SK-N-SH treated with all-trans-retinoic acid at 6 μM for 48 hours (cell line): ENCODE measurements around the gene ZFP90.

Experiments
- ATAC-seq: fragments of 200-7000 bp; cut with Tn5 transposase; 3 replicates; pipeline ENCODE4 v1.9.1; 2020; ENCODE audit warnings: mild to moderate bottlenecking, moderate library complexity
- ARNTL ChIP-seq: fragments of 450-650 bp; formaldehyde crosslinking; IDR thresholded peaks from 2 replicates; pipeline ENCODE4 v1.5.0; 2020; ENCODE audit warnings: low read depth, mild to moderate bottlenecking, moderate library complexity, borderline replicate concordance
- CSDC2 ChIP-seq: fragments of 250-450 bp; sonication (Bioruptor Pico); IDR thresholded peaks from 2 replicates; pipeline ENCODE4 v1.5.0; 2020; ENCODE audit warnings: mild to moderate bottlenecking, moderate library complexity
- ESRRG ChIP-seq: fragments of 250-450 bp; sonication (Bioruptor Pico); IDR thresholded peaks from 2 replicates; pipeline ENCODE4 v1.6.1; 2021; ENCODE audit warnings: mild to moderate bottlenecking
- GLIS3 ChIP-seq: fragments of 250-450 bp; sonication (Bioruptor Pico); IDR thresholded peaks from 2 replicates; pipeline ENCODE4 v1.5.0; 2020; ENCODE audit warnings: mild to moderate bottlenecking, moderate library complexity
- ISL1 ChIP-seq: fragments of 250-450 bp; sonication (Bioruptor Pico); IDR thresholded peaks from 2 replicates; pipeline ENCODE4 v2.1.2; 2022; ENCODE audit warnings: mild to moderate bottlenecking, moderate library complexity
- RARB ChIP-seq: fragments of 250-450 bp; sonication (Bioruptor Pico); IDR thresholded peaks from 2 replicates; pipeline ENCODE4 v1.8.0; 2021; ENCODE audit warnings: mild to moderate bottlenecking, moderate library complexity
- SNAI2 ChIP-seq: fragments of 250-450 bp; sonication (Bioruptor Pico); IDR thresholded peaks from 2 replicates; pipeline ENCODE4 v1.5.0; 2020; ENCODE audit warnings: mild to moderate bottlenecking, moderate library complexity
- TCF4 ChIP-seq: fragments of 250-450 bp; sonication (Bioruptor Pico); IDR thresholded peaks from 2 replicates; pipeline ENCODE4 v1.8.0; 2021; ENCODE audit warnings: mild to moderate bottlenecking, moderate library complexity, borderline replicate concordance
- TOX ChIP-seq: fragments of 250-450 bp; sonication (Bioruptor Pico); IDR thresholded peaks from 2 replicates; pipeline ENCODE4 v1.8.0; 2021; ENCODE audit warnings: mild to moderate bottlenecking, moderate library complexity, borderline replicate concordance
- ZC3H10 ChIP-seq: fragments of 250-450 bp; sonication (Bioruptor Pico); IDR thresholded peaks from 2 replicates; pipeline ENCODE4 v1.5.1; 2021; ENCODE audit warnings: mild to moderate bottlenecking, moderate library complexity
- ZFP3 ChIP-seq: fragments of 250-450 bp; sonication (Bioruptor Pico); IDR thresholded peaks from 2 replicates; pipeline ENCODE4 v1.5.0; 2020; ENCODE audit warnings: mild to moderate bottlenecking, moderate library complexity
- ZFP30 ChIP-seq: fragments of 450-650 bp; formaldehyde crosslinking; IDR thresholded peaks from 2 replicates; pipeline ENCODE4 v1.5.0; 2022; ENCODE audit warnings: mild to moderate bottlenecking, moderate library complexity
- ZNF565 ChIP-seq: fragments of 450-650 bp; formaldehyde crosslinking; conservative IDR thresholded peaks from 2 replicates; pipeline ENCODE4 v1.5.0; 2020; ENCODE audit warnings: low read depth, mild to moderate bottlenecking, moderate library complexity
- TF ChIP-seq, protein P1 (sequence below): fragments of 250-450 bp; sonication (Bioruptor Pico); IDR thresholded peaks from 2 replicates; pipeline ENCODE4 v1.8.0; 2021; ENCODE audit warnings: low read depth, mild to moderate bottlenecking, moderate library complexity, borderline replicate concordance
- TF ChIP-seq, protein P2 (sequence below): fragments of 250-450 bp; sonication (Bioruptor Pico); IDR thresholded peaks from 2 replicates; pipeline ENCODE4 v1.5.0; 2020; ENCODE audit warnings: mild to moderate bottlenecking, moderate library complexity
- TF ChIP-seq, protein P3 (sequence below): fragments of 250-450 bp; sonication (Bioruptor Pico); IDR thresholded peaks from 2 replicates; pipeline ENCODE4 v1.8.0; 2020; ENCODE audit warnings: mild to moderate bottlenecking, moderate library complexity, borderline replicate concordance
- TF ChIP-seq, protein P4 (sequence below): fragments of 250-450 bp; sonication (Bioruptor Pico); IDR thresholded peaks from 2 replicates; pipeline ENCODE4 v1.5.1; 2021; ENCODE audit warnings: mild to moderate bottlenecking, moderate library complexity

The ZFP90 gene

DNA sequence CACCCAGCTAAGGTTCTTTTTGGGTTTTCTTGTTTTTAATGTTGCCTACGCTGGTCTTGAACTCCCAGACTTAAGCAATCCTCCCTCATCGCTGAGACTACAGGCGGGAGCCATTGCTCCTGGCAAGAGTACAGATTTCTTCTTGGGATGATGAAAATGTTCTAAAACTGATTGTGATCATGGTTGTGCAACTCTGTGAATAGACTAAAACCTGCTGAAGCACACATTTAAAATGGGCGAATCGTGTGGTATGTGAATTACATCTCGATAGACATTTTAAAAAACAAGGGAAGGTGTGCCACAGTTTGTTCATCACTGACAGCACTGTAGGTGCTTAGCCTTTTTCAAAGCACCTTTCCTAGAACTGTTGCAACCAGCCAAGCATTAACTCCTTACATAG is 57.2 kb downstream of the ZFP90 start:
- no peak for ATAC-seq
- TF ChIP-seq, protein P1, sequence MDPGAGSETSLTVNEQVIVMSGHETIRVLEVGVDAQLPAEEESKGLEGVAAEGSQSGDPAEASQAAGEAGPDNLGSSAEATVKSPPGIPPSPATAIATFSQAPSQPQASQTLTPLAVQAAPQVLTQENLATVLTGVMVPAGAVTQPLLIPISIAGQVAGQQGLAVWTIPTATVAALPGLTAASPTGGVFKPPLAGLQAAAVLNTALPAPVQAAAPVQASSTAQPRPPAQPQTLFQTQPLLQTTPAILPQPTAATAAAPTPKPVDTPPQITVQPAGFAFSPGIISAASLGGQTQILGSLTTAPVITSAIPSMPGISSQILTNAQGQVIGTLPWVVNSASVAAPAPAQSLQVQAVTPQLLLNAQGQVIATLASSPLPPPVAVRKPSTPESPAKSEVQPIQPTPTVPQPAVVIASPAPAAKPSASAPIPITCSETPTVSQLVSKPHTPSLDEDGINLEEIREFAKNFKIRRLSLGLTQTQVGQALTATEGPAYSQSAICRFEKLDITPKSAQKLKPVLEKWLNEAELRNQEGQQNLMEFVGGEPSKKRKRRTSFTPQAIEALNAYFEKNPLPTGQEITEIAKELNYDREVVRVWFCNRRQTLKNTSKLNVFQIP (CRISPR knock-in tag) = no peak
- TF ChIP-seq GLIS3 (CRISPR knock-in tag) = no peak

DNA sequence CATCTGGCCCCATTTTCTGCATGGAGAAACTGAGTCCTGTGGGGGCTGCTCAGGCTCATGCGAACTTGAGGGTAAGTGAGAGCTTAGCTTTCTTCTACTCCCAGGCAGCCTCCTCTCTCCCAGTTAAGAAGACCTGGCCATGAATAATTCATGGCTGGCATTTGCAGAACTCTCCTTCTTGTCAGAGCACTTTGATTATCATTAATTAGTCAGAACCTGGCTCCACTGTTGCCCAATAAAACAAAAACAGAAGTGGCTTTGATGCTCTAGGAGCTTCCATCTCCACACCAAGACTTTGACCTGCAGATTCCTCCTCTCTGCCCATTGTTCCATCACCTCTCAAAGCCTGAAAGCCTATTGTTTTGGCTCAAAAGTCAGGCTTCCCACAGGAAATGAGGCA is 60.5 kb downstream of the ZFP90 start:
- TF ChIP-seq SNAI2 (CRISPR knock-in tag) = no peak
- no peak for TF ChIP-seq RARB
- TF ChIP-seq CSDC2 (CRISPR knock-in tag) = no peak
- TF ChIP-seq, protein P2, sequence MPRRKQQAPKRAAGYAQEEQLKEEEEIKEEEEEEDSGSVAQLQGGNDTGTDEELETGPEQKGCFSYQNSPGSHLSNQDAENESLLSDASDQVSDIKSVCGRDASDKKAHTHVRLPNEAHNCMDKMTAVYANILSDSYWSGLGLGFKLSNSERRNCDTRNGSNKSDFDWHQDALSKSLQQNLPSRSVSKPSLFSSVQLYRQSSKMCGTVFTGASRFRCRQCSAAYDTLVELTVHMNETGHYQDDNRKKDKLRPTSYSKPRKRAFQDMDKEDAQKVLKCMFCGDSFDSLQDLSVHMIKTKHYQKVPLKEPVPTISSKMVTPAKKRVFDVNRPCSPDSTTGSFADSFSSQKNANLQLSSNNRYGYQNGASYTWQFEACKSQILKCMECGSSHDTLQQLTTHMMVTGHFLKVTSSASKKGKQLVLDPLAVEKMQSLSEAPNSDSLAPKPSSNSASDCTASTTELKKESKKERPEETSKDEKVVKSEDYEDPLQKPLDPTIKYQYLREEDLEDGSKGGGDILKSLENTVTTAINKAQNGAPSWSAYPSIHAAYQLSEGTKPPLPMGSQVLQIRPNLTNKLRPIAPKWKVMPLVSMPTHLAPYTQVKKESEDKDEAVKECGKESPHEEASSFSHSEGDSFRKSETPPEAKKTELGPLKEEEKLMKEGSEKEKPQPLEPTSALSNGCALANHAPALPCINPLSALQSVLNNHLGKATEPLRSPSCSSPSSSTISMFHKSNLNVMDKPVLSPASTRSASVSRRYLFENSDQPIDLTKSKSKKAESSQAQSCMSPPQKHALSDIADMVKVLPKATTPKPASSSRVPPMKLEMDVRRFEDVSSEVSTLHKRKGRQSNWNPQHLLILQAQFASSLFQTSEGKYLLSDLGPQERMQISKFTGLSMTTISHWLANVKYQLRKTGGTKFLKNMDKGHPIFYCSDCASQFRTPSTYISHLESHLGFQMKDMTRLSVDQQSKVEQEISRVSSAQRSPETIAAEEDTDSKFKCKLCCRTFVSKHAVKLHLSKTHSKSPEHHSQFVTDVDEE (CRISPR knock-in tag) = no peak
- TF ChIP-seq, protein P3, sequence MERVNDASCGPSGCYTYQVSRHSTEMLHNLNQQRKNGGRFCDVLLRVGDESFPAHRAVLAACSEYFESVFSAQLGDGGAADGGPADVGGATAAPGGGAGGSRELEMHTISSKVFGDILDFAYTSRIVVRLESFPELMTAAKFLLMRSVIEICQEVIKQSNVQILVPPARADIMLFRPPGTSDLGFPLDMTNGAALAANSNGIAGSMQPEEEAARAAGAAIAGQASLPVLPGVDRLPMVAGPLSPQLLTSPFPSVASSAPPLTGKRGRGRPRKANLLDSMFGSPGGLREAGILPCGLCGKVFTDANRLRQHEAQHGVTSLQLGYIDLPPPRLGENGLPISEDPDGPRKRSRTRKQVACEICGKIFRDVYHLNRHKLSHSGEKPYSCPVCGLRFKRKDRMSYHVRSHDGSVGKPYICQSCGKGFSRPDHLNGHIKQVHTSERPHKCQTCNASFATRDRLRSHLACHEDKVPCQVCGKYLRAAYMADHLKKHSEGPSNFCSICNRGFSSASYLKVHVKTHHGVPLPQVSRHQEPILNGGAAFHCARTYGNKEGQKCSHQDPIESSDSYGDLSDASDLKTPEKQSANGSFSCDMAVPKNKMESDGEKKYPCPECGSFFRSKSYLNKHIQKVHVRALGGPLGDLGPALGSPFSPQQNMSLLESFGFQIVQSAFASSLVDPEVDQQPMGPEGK (CRISPR knock-in tag) = no peak
- no peak for TF ChIP-seq ZC3H10 (CRISPR knock-in tag)
- no peak for TF ChIP-seq ZNF565 (CRISPR knock-in tag)
- TF ChIP-seq, all 23 proteins: peak for 0

DNA sequence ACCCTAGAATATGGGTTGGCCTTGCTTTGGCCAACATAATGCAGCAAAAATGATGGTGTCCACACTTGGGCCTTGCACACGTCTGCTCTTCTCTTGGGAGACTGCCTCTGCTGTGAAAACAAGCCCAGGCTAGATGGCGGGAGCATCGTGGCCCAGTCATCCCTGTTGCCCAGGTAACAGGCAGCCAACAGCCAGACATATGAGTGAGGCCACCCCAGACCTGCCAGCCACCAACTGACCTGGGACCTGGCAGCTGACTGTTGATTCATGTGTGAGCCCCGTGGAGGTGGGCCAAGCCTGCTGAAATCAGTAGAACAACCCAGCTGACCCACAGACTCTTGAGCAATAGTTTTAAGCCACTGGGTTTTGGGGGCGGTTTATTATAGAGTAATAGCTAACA is 66.7 kb downstream of the ZFP90 start:
- no peak for ATAC-seq

More for the DNA sequence above, 60.5 kb downstream of the ZFP90 start:
- ATAC-seq = no peak

More for the DNA sequence above, 66.7 kb downstream of the ZFP90 start:
- TF ChIP-seq, protein P3 (CRISPR knock-in tag) = no peak
- TF ChIP-seq TCF4 = no peak
- no peak for TF ChIP-seq ZNF565 (CRISPR knock-in tag)
- TF ChIP-seq SNAI2 (CRISPR knock-in tag) = no peak
- no peak for TF ChIP-seq ESRRG (CRISPR knock-in tag)
- TF ChIP-seq ZFP30 = no peak
- TF ChIP-seq ISL1 (CRISPR knock-in tag) = no peak
- no peak for TF ChIP-seq ARNTL
- TF ChIP-seq, protein P4, sequence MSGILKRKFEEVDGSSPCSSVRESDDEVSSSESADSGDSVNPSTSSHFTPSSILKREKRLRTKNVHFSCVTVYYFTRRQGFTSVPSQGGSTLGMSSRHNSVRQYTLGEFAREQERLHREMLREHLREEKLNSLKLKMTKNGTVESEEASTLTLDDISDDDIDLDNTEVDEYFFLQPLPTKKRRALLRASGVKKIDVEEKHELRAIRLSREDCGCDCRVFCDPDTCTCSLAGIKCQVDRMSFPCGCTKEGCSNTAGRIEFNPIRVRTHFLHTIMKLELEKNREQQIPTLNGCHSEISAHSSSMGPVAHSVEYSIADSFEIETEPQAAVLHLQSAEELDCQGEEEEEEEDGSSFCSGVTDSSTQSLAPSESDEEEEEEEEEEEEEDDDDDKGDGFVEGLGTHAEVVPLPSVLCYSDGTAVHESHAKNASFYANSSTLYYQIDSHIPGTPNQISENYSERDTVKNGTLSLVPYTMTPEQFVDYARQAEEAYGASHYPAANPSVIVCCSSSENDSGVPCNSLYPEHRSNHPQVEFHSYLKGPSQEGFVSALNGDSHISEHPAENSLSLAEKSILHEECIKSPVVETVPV (CRISPR knock-in tag) = no peak
- TF ChIP-seq TOX (CRISPR knock-in tag) = no peak
- TF ChIP-seq ZFP3 = no peak
- TF ChIP-seq, protein P1 (CRISPR knock-in tag) = no peak
